Fibroblast of the conjunctiva (primary cell): ENCODE measurements around the gene PRIM1.
A peak's percentile ranks its signal among the peaks of the same experiment; 100 is the strongest.
"Not testable (repeated sequence)": the region's sequence is repeated elsewhere in the genome, so short reads cannot be mapped to it uniquely, and the experiment has no call there.

Experiments used
- DNase-seq: peaks from one replicate; pipeline ENCODE4 v3.0.0-alpha.2; 2010; ENCODE audit warnings: low read depth

PRIM1 gene

DNA sequence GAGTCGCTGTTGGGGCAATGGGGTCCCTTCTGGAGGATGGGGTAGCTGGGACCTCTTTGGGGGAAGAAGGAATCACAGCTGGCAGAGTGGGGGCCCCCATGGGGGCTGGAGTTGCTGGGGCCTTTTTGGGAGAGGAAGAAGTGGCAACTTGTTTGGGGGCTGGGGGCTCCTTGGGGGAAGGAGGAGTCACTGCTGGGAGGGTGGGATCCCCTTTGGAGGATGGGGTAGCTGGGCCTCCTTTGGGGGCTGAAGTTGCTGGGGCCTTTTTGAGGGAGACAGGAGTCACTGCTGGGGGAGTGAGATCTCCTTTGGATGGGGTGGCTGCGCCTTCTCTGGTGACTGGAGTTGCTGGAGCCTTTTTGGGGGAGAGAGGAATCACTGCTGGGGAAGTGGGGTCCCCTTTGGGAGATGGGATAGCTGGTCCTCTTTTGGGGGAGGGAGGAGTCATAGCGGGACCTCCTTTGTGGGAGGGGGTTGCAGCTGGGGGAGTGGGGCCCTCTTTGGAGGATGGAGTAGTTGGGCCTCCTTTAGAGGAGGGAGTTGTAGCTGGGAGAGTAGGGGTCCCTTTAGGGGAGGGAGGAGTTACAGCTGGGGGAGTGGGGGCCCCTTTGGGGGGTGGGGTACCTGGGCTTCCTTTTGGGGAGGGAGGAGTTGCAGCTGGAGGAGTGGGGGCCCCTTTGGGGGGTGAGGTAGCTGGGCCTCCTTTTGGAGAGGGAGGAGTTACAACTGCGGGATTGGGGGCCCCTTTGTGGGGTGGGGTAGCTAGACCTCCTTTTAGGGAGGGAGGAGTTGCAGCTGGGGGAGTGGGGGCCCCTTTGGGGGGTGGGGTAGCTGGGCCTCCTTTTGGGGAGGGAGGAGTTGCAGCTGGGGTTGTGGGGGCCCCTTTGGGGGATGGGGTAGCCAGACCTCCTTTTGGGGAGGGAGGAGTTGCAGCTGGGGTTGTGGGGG is 34.9 kb downstream of the PRIM1 start:
- DNase-seq = no peak

DNA sequence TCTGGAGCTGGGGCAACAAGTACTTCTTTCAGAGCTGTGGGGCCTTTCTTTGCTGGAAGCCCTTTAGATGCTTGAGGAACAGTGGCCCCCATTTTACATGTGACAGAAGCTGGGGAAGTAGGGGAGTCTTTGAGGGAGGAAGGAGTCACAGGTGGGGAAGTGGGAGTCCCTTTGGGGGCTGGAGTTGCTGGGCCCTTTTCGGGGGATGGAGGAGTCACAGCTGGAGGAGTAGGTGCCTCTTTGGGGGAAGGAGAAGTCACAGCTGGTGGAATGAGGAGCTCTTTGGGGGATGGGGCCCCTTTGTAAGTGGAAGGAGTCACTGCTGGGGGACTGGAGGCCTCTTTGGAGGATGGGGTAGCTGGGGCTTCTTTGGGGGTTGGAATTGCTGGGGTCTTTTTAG is 35.7 kb downstream of the PRIM1 start:
- no peak for DNase-seq

DNA sequence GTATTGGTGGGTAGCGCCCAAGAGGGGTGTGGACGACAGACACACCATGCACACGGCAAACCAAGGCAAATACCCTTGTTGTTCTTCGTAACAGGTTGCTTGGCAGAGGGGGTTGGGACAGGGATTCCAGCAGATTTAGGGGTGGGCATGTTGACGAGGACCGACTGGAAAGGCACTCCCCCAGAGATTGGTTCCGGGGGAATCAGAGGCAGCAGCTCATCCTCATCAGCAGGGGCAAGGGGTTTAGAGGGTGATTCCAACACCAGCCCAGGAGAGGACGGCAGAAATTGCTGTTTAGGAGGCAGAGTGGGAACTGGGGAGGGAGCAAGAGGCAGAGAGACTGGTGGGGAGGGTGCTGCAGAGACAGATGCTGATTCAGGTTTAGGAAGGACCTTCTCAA is 36.3 kb downstream of the PRIM1 start:
- no peak for DNase-seq

DNA sequence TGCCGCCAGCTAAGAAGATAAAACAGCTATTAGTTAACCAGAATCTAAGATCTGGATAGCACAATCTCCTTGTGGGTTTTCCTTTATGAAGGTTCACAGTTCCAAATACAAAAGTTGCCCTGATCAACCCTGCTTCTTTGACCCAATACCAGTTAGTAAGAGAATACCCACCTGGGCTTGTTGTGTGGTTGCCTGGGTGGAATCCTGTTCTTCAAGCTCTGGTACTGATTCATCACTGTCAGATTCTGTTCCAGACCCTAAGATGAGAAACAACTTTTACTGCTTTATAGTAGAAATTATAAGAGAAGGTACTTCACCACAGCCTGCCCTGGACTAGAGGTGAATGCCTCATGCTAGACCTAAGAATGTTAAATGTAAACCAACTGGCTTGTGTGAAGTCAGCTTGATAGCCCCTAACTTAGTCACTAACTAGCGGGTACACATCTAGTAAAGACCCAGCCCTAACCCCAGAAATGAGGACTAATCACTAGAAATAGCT is 37.6 kb downstream of the PRIM1 start:
- DNase-seq = no peak

DNA sequence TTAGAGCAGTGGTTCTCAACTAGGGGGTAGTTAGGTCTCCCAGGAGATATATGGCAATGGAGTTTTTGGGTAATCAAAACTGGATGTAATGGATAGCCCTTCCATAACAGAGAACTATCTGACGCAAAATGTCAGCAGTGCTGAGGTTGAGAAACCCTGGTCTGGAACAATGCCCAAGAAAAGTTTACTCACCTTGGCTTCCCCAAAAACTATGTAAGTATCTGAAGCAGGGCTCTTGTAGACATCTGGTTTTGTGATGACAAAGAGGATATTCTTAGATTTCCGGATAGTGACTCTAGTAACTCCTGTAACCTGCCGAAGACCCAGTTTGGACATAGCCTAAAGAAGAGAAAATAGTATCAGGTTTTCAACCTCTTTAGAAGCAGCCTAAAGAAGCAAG is 38.8 kb downstream of the PRIM1 start:
- DNase-seq = no peak

DNA sequence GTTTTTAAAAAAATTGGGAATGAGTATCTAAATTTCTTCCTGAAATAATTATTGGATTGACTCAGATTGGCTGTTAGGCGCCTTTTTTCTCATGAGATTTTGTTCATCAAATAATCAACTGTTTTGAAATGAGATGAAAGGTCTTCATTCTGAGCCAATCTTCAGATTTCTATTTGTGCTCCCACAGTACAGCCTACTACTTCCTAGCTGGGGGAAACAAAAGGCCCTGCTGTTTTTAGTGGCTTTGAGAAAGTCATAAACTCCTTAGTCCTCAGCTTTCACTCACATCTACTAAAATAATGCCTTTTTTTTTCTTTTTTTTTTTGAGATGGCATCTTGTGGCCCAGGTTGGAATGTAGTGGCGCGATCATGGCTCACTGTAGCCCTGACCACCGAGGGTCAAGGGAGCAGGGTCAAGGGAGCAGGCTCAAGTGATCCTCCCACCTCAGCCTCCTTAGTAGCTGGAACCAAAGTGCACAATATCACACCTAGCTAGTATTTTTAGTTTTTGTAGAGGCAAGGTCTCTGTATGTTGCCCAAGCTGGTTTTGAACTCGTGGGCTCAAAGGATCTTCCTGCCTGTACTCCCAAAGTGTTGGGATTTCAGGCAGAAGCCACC is 42.3 kb downstream of the PRIM1 start:
- DNase-seq = no peak

DNA sequence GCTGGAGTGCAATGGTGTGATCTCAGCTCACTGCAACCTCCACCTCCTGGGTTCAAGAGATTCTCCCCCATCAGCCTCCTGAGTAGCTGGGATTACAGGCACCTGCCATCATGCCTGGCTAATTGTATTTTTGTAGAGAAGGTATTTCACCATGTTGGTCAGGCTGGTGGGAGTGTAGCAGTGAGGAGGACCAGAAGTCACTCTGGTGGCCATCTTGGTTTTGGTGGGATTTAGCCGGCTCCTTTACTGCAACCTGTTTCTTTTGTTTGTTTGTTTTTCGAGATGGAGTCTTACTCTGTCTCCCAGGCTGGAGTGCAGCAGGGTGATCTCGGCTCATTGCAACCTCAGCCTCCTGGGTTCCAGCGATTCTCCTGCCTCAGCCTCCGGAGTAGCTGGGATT is 47.6 kb downstream of the PRIM1 start:
- not testable (repeated sequence) for DNase-seq

DNA sequence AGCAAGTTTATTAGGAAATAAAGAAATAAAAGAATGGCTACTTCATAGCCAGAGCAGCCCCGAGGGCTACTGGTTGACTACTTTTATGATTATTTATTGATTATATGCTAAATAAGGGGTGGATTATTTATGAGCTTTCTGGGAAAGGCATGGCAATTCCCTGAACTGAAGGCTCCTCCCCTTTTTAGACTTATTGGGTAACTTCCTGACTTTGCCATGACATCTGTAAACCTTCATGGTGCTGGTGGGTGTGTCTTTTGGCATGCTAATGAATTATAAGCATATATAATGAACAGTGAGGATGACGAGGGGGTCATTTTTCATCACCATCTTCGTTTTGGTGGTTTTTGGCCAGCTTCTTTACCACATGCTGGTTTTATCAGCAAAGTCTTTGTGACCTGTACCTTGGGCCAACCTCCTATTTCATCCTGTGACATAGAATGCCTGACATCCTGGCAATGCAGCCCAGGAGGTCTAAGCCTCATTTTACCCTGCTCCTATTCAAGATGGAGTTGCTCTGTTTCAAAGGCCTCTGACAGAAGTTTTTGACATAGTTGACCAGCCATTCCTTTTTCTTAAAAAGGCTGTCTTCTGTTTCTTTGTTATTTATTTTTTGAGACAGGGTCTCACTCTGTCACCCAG is 53.0 kb downstream of the PRIM1 start:
- no peak for DNase-seq

DNA sequence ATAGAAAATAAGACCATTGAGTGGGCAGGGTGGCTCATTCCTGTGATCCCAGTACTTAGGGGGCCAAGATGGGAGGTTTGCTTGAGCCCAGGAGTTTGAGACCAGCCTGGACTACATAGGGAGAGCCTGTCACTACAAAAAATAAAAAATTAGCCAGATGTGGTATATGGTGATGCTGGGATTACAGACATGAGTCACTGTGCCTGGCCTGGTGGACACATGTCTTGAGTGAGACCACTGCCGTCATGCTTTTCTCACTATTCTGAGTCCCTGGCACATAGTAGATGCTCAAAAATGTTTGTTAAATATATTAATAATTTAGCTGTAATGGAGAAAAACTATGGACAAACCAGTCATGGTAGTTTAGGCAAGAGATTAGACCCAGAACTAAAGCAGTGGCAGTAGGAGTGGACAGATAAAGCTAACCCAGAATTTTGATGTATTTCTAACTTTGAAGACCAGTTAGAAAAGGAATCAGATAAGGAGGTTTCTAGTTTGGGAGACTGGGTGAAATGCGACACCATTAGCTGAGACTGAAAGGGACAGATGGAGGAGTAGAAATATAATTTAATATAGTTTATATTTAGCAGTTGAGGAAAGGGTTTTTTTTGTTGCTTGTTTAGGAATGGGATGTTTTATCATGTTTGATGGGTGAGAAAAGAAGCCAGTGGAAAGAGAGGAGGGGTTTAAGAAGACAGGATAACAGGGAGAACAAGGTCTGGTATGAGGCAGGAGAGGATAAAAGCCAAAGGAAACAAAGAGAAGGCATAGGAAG is 56.6 kb downstream of the PRIM1 start:
- no peak for DNase-seq

DNA sequence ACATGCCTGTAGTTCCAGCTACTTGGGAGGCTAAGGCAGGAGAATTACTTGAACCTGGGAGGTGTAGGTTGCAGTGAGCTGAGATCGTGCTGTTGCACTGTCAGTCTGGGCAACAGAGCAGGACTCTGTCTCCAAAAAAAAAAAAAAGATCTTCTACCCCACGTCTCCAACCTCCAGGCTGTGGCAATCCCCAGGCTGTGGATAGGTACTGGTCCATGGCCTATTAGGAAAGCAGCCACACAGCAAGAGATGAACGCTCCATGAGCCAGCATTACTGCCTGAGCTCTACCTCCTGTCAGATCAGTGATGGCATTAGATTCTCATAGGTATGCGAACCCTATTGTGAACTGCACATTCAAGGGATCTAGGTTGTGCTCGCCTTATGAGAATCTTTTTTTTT is 58.0 kb downstream of the PRIM1 start:
- DNase-seq = no peak

DNA sequence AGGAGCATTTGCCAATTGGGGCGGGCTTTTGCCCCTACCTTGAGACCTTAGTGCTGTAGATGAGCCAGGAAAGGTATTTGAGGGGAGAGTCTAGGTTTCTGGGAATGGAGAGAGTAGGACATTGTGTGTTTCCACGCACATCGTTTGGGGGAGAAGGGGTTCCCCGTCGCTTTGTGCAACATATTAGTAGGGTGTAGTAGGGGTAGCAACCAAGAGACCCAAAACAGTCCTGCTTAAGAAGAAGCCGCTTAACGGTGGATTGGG is 63.3 kb downstream of the PRIM1 start:
- no peak for DNase-seq

DNA sequence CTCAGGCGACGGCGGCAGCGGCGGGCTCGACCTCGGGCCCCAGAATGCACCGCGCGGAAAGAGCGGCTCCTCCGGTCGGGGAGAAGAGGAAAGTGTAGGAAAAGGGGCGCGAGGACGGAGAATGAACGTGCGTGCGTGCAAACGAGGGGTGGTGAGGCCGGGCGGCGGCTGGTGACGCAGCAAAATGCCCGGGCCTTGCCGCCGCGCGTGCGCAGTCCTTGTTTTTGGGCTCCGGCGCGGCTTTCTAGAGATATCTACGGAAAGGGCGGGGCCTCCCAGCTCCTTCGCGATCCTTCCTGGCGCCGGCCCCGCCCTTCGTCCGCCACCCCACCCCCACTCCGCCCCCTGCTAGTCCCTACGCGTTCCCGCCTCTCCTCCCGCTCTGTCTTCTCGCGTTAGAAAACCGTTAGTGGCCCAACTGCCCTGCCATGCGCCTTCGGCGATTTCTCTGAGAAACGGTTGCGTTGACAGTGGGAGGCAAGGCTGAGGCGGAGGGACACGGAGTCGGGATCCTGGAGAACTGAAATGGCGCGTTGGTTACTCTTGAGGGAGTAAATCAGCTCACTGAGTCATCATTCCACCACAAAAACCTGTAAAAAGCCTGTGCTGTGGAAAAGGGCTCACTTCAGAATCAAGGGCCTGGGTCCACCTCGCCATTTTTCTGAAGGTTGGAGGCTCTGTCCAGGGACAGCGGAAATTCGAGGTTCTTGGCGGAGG is 63.8 kb downstream of the PRIM1 start, which contains the start of gene PTGES3:
Gene PTGES3, minus strand, starts transcription at position 156 of the 717 bp plus-strand sequence. CDS start 285 bp downstream, outside the sequence.
- DNase-seq = peak; percentile 96

DNA sequence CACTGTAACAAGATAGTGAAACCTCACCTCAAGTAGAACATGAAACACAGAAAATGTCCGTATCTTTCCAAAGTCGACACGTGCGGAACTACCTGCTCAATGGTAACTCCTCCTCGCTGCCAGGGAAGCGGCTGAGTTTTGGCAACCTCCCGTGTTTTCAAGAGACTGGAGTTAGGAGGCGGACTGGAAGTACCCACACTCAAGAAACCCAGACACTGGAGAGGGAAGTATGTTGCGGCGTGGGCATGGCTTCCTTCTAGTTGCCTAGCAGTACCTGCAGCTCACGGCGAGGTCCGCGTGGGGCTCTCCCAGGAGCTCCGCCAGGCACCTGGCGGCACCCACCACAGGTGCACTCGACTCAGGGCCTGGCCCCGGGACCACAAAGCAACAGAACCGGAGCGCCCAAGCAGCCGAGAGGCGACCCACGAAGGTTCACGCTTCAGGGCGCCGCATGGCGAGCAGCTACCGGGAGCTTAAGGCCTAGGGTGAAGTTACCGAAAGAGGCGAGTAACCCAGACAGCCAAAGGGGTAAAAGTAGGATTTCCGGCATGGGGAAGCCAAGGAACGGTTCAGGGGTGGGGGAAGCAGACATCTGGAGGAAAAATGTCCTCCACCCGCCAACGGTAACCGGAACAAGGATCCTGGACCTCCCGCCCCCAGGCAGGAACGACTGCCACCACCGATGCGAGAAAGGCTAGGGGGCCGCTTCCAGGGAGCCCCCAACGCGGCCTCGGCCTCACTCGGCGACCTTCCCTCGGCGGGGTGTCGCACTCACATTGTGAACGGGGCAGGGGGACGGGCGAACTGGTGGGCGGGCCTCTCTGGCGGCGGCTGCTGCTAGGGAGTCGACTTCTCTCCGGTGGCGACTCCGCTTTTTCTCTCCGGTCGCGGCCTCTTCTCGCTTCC is 64.6 kb downstream of the PRIM1 start:
- DNase-seq = no peak

DNA sequence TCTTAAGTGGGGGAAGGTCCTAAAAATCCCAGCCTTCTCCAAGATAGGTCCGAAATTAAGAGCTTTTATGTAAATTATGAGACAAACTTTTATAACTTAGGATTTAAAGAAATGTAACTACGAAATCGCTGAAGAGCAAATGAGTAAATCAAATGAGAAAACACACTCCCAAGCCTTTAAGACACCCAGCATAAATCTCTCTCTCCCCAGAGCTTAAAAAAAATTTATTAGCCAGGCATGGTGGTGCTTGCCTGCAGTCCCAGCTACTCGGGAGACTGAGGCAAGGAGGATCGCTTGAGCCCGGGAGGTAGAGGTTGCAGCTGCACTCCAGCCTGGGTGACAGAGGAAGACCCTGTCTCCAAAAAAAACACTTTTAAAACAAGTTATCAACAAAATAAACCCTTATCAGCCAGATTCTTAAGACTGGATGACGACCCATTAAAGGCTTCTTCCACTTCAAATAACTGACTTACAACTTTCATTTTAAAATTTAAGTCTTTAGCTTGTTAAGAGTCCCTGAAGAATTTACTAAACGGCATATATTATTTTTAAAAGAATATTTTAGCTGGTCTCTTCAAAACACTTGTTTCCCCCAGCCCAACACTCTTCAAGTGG is 67.3 kb downstream of the PRIM1 start:
- DNase-seq = no peak

DNA sequence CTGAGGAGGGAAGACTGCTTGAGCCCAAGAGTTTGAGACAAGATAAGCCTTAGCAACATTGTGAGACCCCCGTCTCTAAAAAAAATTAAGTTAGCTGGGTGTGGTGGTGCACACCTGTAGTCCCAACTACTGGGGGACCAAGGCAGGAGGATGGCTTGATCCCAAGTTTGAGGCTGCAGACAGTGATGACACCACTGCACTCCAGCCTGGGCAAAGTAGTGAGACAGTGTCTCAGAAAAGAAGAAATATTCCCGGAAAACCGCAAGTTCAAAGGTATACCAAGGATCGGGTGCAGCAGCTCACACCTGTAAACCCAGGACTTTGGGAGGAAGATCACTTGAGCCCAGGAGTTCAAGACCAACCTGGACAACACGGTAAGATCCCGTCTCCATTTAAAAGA is 69.8 kb downstream of the PRIM1 start:
- DNase-seq = no peak
